Measurements from ENCODE around the gene NR1I3. TPM values are rescaled to one million over a fixed set of nuclear protein-coding genes. Genes with fewer than 3 reads are reported as not detected.

NR1I3 gene
- polyA plus RNA-seq, 1 of the 3 experiments (the other 2 are of a cell fraction), result not detected

DNA sequence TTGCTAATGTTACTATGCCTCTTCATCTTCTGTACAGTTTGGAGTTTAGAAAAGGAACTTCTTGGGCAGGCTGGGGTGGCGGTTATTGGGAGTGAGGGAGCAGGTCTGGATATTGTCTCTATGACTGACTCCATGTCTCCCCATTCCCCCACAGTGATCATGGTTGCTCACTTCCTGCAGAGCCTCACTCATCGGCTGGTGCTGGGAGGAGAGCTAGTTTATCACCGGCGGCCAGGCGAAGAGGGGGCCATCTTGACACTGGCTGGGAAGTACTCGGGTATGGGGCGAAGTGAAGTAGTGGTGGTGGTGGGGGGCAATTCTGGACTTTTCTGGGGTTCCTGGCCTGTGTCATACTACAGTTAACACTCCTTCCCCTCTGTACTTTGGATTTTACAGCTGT, 10.0 kb downstream of the NR1I3 start (continued):
- TF ChIP-seq, protein P1, sequence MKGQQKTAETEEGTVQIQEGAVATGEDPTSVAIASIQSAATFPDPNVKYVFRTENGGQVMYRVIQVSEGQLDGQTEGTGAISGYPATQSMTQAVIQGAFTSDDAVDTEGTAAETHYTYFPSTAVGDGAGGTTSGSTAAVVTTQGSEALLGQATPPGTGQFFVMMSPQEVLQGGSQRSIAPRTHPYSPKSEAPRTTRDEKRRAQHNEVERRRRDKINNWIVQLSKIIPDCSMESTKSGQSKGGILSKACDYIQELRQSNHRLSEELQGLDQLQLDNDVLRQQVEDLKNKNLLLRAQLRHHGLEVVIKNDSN (IDR thresholded peaks at IDR 0.05; ENCODE audit: borderline replicate concordance, low read depth), result no peak
- TF ChIP-seq JUND (IDR thresholded peaks at IDR 0.05) (no peak), SIN3A (IDR thresholded peaks at IDR 0.05; ENCODE audit: borderline replicate concordance, low read depth, low read length) (no peak), EZH2phosphoT487 (IDR thresholded peaks at IDR 0.05; ENCODE audit: borderline replicate concordance, low read depth) (no peak)

DNA sequence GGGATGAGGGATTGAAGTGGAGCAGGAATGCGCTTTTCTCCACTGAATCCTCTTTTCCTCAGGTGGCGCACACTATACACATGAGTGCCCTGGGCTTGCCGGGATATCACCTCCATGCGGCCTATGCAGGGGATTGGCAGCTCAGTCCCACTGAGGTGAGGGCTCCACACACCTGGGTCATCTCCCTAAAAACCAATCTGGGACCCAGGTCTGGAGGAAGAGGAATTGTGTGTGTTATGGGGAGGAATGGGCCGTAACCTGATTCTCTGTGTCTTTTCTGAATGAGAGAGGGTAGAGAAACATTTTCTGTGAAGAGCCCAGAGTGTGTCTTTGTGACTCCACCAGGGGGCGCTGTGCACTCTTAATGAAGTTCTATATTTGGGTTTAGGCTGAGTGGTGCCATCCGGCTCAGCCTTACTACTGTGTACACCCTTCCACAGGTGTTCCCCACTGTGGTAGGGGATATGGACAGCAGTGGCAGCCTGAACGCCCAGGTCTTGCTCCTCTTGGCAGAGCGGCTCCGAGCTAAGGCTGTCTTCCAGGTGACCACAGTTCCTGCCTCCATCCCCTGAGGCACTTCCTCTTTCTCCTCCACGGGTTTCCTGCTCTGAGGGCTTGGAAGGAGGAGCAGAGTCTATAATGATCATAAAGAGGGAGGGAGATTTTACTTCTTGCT, 10.7 kb downstream of the NR1I3 start:
- Histone ChIP-seq H4K20me1 (ENCODE audit: insufficient read depth) (no peaks in the 10 kb centered on the region), H3K4me1 (ENCODE audit: control insufficient read depth in 1 of 2, insufficient read depth in 2 of 2, low read depth in 1 of 2, low read length in 1 of 2) (peaks cover 8 to 21% of the 10 kb centered on the region in 2 experiments; a peak in 3 of 4 replicates), H3F3A (replicated peaks; ENCODE audit: insufficient read depth) (peaks cover 14% of the 10 kb centered on the region), H3K36me3 (replicated peaks in 1 of 2; ENCODE audit: control insufficient read depth in 1 of 2, insufficient read depth in 2 of 2, low read length in 1 of 2) (peaks cover 0 to 20% of the 10 kb centered on the region in 2 experiments), H2AFZ (ENCODE audit: low read depth) (peak overlapping the region; percentile 80; the same call in 1 of the 2 replicates), H3K9ac (peak overlapping the region; percentile 68; the same call in 1 of the 2 replicates), H3K27ac (ENCODE audit: low read depth in 2 of 2, low read length in 1 of 2) (peak overlapping the region in 1 of 2 experiments; percentile 28; a peak in 1 of 4 replicates), H3K4me3 (ENCODE audit: low read depth in 2 of 2, low read length in 1 of 2) (peak overlapping the region; percentile 69 to 74), H3K9me2 (no peaks in the 10 kb centered on the region), H3K4me2 (peak overlapping the region; percentile 79), H3K9me3 (no peaks in the 10 kb centered on the region), H3K27me3 (ENCODE audit: insufficient read depth) (no peaks in the 10 kb centered on the region), H3K79me2 (ENCODE audit: insufficient read depth) (no peaks in the 10 kb centered on the region)
- 50% methylated on average over 10 of the region's 11 CpGs for WGBS (ENCODE audit: low lambda C conversion rate)
- ChIA-PET CTCF (interaction anchor here (0.6 to 6.3 kb wide), 39 partner anchors 9 to 192 kb away, joined by 3 to 78 read pairs (median 5); partner anchors contain the start of genes ADAMTS4, CFAP126, FCER1G and NDUFS2), POLR2A (interaction anchor here (2.2 kb wide), 1 partner anchor 25 kb away, joined by 19 read pairs; the partner anchor contains the start of gene NDUFS2)
- peak; percentile 67 for DNase-seq
- TF ChIP-seq, protein P2, sequence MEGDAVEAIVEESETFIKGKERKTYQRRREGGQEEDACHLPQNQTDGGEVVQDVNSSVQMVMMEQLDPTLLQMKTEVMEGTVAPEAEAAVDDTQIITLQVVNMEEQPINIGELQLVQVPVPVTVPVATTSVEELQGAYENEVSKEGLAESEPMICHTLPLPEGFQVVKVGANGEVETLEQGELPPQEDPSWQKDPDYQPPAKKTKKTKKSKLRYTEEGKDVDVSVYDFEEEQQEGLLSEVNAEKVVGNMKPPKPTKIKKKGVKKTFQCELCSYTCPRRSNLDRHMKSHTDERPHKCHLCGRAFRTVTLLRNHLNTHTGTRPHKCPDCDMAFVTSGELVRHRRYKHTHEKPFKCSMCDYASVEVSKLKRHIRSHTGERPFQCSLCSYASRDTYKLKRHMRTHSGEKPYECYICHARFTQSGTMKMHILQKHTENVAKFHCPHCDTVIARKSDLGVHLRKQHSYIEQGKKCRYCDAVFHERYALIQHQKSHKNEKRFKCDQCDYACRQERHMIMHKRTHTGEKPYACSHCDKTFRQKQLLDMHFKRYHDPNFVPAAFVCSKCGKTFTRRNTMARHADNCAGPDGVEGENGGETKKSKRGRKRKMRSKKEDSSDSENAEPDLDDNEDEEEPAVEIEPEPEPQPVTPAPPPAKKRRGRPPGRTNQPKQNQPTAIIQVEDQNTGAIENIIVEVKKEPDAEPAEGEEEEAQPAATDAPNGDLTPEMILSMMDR (IDR thresholded peaks at IDR 0.05), result peak; percentile 87
- TF ChIP-seq MEF2A (IDR thresholded peaks at IDR 0.05; ENCODE audit: borderline replicate concordance, low read depth) (peak; percentile 11; the same call in 1 of the 2 replicates), SMC3 (IDR thresholded peaks at IDR 0.05; ENCODE audit: low read depth, low read length) (peak; percentile 91), RAD21 (IDR thresholded peaks at IDR 0.05; ENCODE audit: low read length) (peak; percentile 76), GATA2 (CRISPR knock-in tag; IDR thresholded peaks at IDR 0.05) (no peak)

DNA sequence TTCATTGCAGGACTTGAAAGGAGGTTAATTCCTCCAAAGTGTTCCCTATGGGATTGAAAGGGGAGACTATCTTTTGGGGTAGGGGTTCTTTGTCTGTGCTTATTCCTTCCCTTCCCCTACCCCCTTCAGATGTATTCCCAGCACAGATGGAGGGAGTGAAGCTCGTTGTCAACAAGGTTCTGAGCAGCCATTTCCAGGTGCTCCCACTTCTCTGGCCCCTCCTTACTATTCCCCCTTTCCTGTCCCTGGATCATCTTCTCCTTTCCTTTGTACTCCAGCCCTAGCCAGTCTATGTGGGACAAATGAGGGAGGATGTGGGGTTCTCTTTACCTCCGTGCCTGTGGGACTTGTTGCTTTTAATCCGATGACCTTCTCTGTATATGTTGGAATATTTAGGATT, 11.2 kb downstream of the NR1I3 start:
- CTCF ChIA-PET, result interaction anchor here (0.6 to 6.2 kb wide), 27 partner anchors 10 to 163 kb away, joined by 3 to 78 read pairs (median 7); partner anchors contain the start of genes ADAMTS4, FCER1G, MPZ and NDUFS2
- Histone ChIP-seq H2AFZ (ENCODE audit: low read depth) (peak overlapping the region; percentile 80), H3K36me3 (replicated peaks in 1 of 2; ENCODE audit: control insufficient read depth in 1 of 2, insufficient read depth in 2 of 2, low read length in 1 of 2) (peaks cover 0 to 20% of the 10 kb centered on the region in 2 experiments), H3K4me1 (ENCODE audit: control insufficient read depth in 1 of 2, insufficient read depth in 2 of 2, low read depth in 1 of 2, low read length in 1 of 2) (peaks cover 8 to 21% of the 10 kb centered on the region in 2 experiments; a peak in 3 of 4 replicates), H3K4me3 (ENCODE audit: low read depth in 2 of 2, low read length in 1 of 2) (peak overlapping the region; percentile 69 to 74), H3K9ac (peak overlapping the region; percentile 68; the same call in 1 of the 2 replicates), H3K4me2 (peak overlapping the region; percentile 79), H3K9me3 (no peaks in the 10 kb centered on the region), H4K20me1 (ENCODE audit: insufficient read depth) (no peaks in the 10 kb centered on the region), H3K79me2 (ENCODE audit: insufficient read depth) (no peaks in the 10 kb centered on the region), H3K27ac (ENCODE audit: low read depth in 2 of 2, low read length in 1 of 2) (no peak overlapping the region; a peak in 1 of 4 replicates), H3F3A (replicated peaks; ENCODE audit: insufficient read depth) (peaks cover 14% of the 10 kb centered on the region), H3K27me3 (ENCODE audit: insufficient read depth) (no peaks in the 10 kb centered on the region), H3K9me2 (no peaks in the 10 kb centered on the region)
- 41% methylated on average over 3 of the region's 3 CpGs for WGBS (ENCODE audit: low lambda C conversion rate)
- no peak for DNase-seq
- POLR2A ChIA-PET, result interaction anchor here (2.2 kb wide), 1 partner anchor 24 kb away, joined by 19 read pairs; the partner anchor contains the start of gene NDUFS2
- TF ChIP-seq GATA2 (CRISPR knock-in tag; IDR thresholded peaks at IDR 0.05) (no peak), FOXJ3 (CRISPR knock-in tag; IDR thresholded peaks at IDR 0.05) (no peak), NFIC (IDR thresholded peaks at IDR 0.05; ENCODE audit: borderline replicate concordance) (no peak), SMC3 (IDR thresholded peaks at IDR 0.05; ENCODE audit: low read depth, low read length) (no peak), GABPA (IDR thresholded peaks at IDR 0.05; ENCODE audit: low read depth) (no peak), MXI1 (IDR thresholded peaks at IDR 0.05; ENCODE audit: low read depth, low read length) (no peak), EZH2phosphoT487 (IDR thresholded peaks at IDR 0.05; ENCODE audit: borderline replicate concordance, low read depth) (no peak), MEF2A (IDR thresholded peaks at IDR 0.05; ENCODE audit: borderline replicate concordance, low read depth) (no peak), FOXM1 (IDR thresholded peaks at IDR 0.05; ENCODE audit: low read depth) (no peak)
- TF ChIP-seq, protein P3, sequence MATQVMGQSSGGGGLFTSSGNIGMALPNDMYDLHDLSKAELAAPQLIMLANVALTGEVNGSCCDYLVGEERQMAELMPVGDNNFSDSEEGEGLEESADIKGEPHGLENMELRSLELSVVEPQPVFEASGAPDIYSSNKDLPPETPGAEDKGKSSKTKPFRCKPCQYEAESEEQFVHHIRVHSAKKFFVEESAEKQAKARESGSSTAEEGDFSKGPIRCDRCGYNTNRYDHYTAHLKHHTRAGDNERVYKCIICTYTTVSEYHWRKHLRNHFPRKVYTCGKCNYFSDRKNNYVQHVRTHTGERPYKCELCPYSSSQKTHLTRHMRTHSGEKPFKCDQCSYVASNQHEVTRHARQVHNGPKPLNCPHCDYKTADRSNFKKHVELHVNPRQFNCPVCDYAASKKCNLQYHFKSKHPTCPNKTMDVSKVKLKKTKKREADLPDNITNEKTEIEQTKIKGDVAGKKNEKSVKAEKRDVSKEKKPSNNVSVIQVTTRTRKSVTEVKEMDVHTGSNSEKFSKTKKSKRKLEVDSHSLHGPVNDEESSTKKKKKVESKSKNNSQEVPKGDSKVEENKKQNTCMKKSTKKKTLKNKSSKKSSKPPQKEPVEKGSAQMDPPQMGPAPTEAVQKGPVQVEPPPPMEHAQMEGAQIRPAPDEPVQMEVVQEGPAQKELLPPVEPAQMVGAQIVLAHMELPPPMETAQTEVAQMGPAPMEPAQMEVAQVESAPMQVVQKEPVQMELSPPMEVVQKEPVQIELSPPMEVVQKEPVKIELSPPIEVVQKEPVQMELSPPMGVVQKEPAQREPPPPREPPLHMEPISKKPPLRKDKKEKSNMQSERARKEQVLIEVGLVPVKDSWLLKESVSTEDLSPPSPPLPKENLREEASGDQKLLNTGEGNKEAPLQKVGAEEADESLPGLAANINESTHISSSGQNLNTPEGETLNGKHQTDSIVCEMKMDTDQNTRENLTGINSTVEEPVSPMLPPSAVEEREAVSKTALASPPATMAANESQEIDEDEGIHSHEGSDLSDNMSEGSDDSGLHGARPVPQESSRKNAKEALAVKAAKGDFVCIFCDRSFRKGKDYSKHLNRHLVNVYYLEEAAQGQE (IDR thresholded peaks at IDR 0.05; ENCODE audit: low read depth, low read length), result no peak
- TF ChIP-seq, protein P1 (IDR thresholded peaks at IDR 0.05; ENCODE audit: borderline replicate concordance, low read depth), result no peak
